Right lobe of liver (tissue), 4 donors: ENCODE measurements around the gene NSF.

Source experiments
- POLR2A ChIP-seq: fragments of 450-650 bp; IDR thresholded peaks from one replicate; pipeline ENCODE4 v1.6.1; 2017; ENCODE audit warnings: antibody characterized with exemption, mild to moderate bottlenecking
- TF ChIP-seq, protein P1 (sequence below), 4 donors: fragments of 200-600 bp in 3 of 4; fragments of 450-650 bp in 1 of 4; IDR thresholded peaks; one replicate each; pipeline versions ENCODE4 v1.5.1 to v1.8.0; 2016 to 2022; ENCODE audit warnings: antibody characterized with exemption in 4 of 4, mild to moderate bottlenecking in 2 of 4
- donor health status: DM: no; HTN: no; CAD: no.
- donor health status: DM: no; HTN: no; CAD: no.
- donor health status: DM: no; HTN: yes; CAD: no.

- TF ChIP-seq, protein P1, sequence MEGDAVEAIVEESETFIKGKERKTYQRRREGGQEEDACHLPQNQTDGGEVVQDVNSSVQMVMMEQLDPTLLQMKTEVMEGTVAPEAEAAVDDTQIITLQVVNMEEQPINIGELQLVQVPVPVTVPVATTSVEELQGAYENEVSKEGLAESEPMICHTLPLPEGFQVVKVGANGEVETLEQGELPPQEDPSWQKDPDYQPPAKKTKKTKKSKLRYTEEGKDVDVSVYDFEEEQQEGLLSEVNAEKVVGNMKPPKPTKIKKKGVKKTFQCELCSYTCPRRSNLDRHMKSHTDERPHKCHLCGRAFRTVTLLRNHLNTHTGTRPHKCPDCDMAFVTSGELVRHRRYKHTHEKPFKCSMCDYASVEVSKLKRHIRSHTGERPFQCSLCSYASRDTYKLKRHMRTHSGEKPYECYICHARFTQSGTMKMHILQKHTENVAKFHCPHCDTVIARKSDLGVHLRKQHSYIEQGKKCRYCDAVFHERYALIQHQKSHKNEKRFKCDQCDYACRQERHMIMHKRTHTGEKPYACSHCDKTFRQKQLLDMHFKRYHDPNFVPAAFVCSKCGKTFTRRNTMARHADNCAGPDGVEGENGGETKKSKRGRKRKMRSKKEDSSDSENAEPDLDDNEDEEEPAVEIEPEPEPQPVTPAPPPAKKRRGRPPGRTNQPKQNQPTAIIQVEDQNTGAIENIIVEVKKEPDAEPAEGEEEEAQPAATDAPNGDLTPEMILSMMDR (IDR thresholded peaks at IDR 0.05) = no peak
- TF ChIP-seq POLR2A = no peak
These were observed 205.0 kb downstream of the NSF start for GRCh38 chr17:46795379-46795952.
